Right ventricle myocardium inferior (tissue), 1 donor: Measurements from ENCODE around the gene GID8. TPM values are rescaled to one million over a fixed set of nuclear protein-coding genes. Genes with fewer than 3 reads are reported as not detected.

Experiments
- ATAC-seq: fragments of 200-7000 bp; cut with Tn5 transposase; one replicate; pipeline ENCODE4 v1.9.1; 2020; ENCODE audit warnings: mild to moderate bottlenecking, moderate library complexity
- DNase-seq: peaks from one replicate; pipeline ENCODE4 v3.0.0; 2021; ENCODE audit errors: missing footprints
- intact Hi-C: fragments of 100-400 bp; cut with DNase I; formaldehyde crosslinking; loops from one replicate; pipeline ENCODE4 v1.11.0; 2022
- total RNA-seq: library from RNA; stranded (reverse); fragmentation: NEBNext Ultra II Directional; extraction: Animal tissue kit (Norgen Biotek cat#: 25700); gene quantifications from one replicate; pipeline ENCODE4 v1.2.1, GENCODE V29; 2021
- donor health status: DM: no; HTN: yes; CAD: no; lungs with severe emphysema.

GID8 gene
- total RNA-seq, 1 donor from 2014 or later, result 16.1 TPM

DNA sequence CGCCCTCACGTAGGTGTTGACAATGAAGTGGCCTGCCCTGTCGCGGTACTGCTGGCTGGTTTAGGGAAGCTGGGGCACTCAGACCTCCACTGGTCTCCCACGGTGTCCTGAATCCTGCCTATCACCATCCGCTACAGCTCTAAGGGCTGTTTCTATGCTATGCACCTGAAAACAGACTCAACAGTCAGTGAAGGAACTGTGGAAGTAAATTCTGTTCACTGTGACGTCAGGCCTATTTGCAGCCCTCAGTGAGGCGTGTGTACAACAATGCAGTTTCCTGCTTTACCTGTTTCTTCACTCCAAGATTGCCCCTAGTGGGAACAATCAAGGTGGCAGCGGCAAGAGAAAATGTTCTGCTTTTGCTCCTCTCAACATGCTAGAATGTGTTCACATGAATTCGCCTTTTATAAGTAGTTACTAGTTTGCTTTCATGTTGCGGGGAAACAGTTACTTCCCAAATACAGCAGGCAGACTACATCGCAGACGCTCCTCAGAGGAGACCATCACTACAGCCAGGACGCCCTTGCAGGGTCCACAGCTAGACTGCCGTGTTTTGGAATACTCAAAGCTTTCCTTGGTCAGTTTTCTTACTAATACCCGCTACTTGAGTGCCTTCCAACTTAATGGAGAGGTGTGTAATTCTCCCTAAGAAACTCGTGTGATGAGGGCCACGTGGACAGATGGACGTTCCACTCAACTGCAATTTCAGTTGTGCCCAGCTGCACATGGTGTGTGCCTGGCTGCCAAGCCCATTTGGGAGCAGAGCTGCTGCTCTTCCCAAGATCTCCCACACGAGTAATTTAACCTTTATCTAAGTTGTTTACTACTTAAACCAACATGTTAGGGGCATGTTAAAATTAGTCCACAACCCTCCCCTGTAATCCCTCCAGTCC, 37.0 kb upstream of the GID8 start:
- peak; percentile 4 for ATAC-seq
- intact Hi-C loops, result loop anchor here (2.0 to 5.0 kb wide), 2 partner anchors 36 to 108 kb away; partner anchors contain the start of gene GID8
- no peak for DNase-seq

DNA sequence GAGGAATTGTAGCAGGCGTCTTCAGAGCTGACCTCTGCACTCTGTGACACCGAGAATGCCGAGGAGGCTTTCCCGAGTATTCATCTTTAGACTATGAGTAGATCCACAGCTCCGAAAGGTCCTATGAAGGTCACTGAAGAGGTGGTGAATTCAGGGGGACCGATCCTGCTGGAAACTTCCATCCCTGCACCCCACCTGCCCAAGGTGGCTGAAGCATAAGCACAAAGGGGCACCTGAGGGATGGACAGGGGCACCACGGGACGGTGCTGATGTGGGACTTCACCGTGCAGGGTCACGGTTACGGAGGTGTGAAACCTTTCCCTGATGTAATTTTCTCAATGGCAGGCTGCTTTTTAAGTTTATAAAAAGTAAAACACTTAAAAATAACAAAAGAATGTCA, 36.1 kb upstream of the GID8 start:
- intact Hi-C loops, result loop anchor here (2.0 to 5.0 kb wide), 2 partner anchors 35 to 107 kb away; partner anchors contain the start of gene GID8
- ATAC-seq (no peak), DNase-seq (no peak)

DNA sequence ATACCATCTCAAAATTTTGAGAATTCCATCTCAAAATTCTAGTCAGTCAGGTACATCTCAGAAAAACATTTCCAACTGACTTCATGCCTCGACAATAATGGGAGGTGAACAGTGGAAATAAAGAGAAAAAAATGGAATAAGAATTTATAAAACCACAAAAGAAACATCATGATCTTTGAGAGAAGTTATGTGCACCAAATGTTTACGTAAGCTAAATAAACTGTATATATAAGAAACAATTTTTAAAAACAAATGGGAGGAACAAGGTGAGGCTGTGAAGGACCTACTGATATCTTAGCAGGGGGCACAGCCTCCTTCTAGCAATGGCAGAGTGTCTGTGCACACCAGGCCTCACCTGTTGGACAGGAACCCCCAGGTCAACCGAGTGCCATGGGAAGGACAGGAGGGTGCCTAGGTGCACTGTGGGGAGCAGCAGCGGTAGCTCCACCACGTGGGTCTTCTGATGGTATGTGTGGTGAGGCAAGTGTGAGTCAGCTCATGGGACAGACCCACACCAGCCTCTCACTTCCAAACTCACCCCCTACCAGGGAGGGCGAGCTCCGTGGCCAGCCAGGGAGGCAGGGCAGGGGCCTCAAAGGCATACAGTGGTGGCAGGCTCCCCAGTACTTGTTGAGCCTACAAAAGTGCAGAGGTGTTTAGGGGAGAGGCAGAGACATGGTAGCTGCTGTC, 34.9 kb upstream of the GID8 start:
- no peak for ATAC-seq
- intact Hi-C loops, result loop anchor here (5.0 kb wide), 1 partner anchor 34 kb away; the partner anchor contains the start of gene GID8
- DNase-seq, result no peak

DNA sequence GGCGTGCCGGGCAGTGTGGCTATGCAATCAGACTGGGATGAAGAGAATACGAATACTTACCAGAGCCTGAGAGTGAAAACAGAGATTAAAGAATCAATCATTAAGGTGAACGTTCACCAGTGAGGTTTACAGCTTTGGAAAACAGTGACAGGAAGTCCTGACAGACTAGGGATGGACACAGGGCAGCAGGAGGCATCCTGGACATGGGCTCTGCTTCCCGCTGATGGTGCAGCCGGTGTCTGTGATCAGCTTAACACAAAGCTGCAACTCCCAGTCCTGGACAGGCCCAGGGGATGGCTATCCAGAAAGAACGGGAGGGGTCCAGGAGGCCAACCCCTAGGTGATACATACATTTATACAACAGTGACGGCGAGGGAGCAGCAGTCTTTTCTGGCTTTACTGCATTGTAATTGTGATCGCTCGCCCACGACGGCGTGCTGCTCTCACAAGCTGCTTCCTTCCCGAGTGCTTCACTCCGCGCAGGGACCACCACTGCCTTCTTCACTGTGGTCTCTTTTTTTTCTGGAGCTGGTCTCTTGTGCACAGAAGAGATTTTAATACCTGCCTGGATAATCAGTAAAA, 32.3 kb upstream of the GID8 start:
- intact Hi-C loops, result no loop called here
- no peak for ATAC-seq
- no peak for DNase-seq

DNA sequence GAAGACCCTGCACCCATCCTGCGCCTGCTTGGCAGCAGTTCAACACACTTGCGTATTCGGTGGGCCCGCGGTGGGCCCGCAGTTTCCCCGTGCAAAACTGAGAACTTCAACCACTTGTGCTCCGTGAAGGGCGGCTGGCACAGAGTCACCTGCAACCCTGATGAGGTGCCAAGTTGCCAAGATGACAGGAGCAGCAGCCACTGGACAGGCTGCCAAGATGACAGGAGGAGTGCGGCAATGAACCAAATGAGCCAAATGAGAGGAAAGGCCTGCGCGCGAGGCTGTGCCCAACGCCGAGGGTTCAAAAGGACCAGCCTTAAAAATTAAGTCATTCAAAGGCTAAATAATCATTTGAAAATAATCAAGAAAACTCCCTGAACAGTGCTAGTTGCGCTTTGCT, 31.7 kb upstream of the GID8 start:
- intact Hi-C loops, result no loop called here
- DNase-seq (no peak), ATAC-seq (peak; percentile 65)

DNA sequence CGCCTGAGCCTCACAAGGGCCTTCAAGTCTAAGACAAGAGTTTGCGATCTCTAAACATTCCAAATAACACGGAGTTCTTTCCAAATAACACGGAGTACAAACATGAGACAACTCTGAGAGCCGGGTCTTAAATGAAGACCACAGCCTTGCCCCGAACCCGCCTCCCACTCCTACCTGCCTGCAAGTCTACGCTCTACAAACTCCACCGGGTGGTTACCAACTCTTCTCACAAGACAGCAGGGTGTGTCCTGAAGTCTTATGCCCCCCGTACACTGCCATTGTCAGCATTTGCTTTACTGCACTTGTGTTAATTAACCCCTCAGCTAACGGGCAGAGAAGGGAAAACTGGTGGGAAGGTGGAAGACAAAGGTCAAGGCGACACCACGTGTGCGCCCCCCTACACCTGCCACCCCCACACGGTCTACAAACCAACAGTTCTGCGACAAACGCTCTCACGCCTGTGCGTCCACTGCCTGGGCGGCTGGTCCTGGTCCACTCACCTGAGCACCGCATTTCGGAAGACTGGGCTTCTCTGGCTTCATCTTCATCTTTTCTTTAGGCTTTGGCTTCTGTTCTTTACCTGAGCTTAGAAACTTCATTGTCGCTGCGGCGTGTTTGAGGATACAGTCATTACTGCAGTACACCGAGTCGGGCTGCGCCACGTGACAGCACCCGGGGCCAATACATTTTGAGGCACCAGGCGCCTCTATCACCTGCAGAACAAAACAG, 31.1 kb upstream of the GID8 start:
- intact Hi-C loops, result no loop called here
- DNase-seq (no peak), ATAC-seq (no peak)

DNA sequence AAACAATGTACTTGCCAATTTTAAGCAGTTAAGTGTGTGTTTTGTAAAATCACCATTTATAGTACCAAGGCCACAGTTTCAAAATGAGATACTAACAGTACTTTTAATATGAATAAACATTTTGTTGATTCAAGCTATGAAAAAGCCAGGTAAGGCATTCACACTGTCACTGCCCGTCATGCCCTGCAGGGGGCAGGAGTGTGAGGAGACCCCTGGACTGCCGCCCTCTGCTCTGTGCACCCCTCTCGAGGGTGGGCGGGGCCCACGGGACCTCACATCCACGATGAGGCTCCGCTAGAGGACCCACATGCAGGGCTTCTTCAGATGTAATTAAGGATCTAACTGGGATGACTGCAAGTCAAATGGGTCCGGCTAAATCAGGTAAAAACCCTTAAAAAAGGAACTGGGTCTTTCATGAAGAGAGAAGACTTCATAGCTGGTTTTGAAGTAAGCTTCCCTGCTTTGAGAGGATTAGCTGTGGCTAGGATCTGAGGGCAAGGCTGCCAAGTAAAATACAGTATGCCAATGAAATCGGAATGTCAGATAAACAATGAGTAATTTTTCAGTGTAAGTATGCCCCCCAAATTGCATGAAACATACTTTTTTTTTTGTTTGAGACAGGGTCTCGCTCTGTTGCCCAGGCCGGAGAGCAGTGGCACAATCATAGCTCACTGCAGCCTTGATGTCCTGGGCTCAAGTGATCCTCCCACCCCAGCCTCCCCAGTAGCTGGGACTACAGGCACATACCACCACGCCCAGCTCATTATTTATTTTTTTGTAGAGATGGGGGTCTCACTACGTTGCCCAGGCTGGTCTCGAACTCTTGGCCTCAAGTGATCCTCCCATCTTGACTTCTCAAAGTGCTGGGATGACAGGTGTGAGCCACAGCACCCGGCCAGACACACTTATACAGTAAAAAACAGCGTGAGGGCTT, 30.3 kb upstream of the GID8 start:
- intact Hi-C loops, result no loop called here
- no peak for ATAC-seq
- DNase-seq, result no peak

DNA sequence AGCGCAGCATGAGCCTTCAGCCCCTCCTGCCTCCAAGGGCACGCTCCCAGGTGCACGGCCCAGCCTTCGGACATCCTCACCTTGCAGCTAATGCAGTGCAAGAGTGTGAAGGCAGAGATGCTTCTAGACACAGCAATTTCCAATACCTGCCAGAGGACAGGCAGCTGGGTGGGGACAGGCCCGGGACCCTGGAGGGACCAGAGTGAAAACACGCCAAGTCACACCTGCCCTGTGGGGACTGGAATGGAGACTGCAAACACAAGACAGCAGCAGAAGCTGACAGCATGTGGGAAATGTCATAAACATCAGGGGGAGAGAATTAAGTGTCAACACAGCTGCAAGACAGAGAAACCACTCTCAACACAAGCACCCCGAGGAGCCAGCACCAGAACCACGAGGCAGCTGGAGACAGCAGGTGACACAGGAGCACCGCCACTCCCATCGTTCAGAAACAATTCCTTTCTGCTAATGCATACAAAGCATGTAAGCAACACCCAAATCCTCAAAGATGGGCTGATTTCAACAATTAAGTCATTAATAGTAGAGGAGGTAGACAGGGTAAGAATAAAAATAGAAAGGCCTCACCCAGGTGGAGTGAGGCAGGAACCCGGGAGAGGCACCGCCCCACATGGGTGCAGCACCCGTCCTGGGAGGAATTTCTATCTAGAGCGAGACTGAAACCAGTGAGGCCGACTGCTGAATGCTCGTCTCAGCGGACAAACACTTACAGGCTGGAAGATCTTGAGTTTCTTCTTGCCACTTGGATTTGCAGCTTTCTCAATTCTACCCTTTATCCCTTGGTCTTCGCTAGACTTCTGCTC, 28.8 kb upstream of the GID8 start:
- DNase-seq (no peak), ATAC-seq (no peak)
- intact Hi-C loops, result no loop called here

DNA sequence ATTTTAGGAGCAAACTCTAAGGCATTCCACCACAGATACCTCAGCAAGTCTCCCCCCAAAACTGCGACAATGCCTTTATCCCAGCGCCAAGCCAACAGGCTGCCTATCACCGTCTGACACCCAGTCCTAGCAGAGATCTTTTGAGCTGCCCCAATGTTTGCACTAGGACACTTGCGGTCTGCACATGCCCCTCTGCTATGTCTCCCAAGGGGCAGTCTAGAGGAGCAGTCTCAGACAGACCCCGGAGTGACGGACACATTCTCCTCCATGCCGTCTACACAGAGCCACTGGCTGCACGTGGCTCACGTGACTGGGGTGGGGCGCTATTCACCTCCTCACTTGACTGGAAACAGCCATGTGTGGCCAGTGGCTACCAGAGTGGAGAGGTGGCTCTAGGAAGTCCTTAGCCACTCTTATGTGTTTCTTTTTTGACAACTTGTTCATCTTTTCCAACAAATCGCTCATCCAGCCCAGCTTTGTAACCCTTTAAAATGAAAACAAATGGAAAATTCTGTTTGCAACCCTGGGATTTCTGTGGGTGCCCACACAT, 27.7 kb upstream of the GID8 start:
- DNase-seq (no peak), ATAC-seq (no peak)
- intact Hi-C loops, result no loop called here

DNA sequence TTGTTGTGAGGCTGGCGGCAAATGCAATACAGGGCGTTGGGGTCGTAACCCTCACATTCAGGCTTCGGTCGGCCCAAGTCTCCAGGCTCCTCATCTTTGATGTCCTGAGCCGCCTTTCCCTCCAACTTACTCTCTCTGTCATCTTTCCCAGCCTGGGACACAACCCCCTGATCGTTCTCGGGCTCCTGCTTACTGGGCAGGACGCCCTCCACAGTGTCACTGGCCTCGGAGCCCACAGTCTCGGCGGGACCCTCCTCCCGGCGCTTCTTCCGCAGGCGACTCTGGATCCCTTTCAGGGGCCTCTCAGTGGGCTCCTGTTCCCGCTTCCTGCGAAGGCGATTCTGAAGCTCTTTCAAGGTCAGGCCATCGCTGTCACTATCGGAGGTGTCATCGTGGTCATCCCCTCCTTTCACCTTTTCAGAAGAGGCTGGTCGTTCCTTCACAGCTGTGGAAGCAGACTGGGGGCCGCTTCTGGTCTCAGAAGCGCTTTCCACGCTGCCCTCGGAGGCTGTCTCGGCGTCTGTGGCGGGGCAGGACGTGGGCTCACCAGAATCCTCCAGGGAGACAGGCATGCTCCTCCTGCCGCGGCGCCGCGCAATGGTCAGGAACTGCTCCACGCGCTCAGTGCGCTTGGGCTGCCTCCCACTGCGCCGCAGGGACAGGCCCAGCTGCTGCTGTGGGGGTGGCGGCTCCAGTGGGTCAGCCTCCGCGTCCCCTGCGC, 27.0 kb upstream of the GID8 start:
- ATAC-seq (no peak), DNase-seq (no peak)
- intact Hi-C loops, result no loop called here

DNA sequence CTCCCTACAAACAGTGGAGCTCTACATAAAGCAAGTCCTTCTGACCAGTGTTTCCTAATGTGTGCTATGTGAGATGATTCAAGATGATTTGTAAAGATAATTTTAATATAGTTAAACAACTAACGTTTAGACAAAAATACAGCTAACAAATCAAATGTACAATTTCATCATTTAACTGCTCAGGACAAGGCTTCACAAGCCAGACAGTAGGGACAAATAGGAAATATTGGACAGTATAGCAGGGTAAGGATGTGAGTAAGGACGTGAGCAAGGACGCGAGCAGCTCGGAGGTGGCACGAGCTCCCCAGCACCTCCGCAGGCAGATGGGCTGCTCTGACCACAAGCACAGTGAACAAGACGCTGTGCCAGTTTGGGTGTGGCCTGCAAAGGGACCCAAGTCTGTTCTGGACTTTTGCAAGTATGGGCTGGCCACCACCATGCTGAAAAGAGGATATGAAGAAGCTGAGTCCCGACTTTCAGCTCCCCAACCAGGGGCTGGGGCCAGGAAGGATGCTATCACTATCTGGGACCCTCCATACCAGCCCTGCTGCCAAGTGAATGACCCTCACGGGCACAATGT, 26.2 kb upstream of the GID8 start:
- ATAC-seq (no peak), DNase-seq (no peak)
- intact Hi-C loops, result no loop called here

DNA sequence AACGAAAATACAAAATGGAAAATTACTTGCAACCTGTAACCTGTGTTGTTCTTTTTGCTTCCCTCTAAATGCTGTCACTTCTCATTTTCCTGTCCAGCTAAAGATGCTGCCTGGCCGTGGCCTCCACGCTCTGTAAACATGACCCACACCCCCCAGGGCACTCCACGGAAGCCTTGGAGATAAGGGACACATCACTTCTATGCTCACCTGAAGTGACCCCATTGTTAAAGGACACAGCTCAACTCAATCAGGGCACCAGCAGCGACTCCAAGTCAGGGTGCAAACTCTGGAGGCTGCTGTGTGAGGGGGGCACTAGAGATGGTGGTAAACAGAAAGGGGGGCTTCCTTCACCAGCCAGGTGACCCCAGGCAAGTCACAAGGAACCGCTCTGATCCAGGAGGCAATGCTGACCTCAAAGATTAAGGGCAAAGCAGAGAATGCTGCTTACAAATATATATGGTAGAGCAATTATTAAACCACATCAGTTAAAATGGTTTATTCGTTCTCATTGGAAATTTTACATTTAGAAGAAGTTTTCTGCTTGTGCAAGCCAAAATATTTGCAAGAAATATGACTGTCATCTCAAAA, 24.8 kb upstream of the GID8 start:
- ATAC-seq (no peak), DNase-seq (no peak)
- intact Hi-C loops, result no loop called here

DNA sequence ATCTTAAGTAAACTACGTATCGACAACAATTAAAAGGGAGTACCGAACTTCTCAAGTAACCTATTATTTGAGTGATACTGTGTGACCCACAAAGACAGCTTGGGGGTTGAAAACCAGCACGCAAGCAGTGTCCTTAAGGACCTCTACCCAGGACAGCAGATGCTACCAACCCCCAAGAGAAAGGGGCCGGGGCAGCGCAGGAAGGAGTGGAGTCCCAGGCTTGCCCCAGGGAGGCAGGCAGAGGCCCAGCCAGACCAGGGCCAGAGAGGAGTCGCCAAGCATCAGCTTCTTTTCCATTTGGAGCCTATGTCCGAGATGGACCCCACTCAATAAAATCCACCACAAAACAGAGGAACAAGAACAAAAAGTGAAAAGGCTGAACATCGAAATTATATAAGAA, 23.5 kb upstream of the GID8 start:
- ATAC-seq (no peak), DNase-seq (no peak)
- intact Hi-C loops, result no loop called here

DNA sequence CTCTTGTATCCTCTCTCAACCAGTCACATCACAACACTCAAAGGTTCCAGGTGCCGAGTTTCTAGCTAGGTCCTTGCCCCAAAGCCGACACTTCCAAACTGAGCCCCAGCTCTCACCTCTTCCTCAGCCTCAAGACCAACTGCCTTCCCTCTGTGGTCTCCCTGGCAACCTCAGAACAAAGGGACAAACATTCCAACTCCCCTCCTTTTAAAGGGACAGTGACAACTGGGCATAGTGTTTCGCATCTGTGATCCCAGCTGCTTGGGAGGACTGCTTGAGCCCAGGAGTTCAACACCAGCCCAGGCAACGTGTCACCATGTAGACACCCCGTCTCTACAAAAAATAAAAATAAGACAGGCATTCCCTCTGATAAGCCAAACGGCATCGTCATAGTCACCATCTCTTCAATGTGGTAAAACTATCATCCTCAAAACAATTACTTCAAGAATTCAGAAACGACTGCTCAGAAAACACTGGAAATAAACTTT, 22.9 kb upstream of the GID8 start:
- ATAC-seq, result peak; percentile 54
- DNase-seq, result no peak
- intact Hi-C loops, result no loop called here

DNA sequence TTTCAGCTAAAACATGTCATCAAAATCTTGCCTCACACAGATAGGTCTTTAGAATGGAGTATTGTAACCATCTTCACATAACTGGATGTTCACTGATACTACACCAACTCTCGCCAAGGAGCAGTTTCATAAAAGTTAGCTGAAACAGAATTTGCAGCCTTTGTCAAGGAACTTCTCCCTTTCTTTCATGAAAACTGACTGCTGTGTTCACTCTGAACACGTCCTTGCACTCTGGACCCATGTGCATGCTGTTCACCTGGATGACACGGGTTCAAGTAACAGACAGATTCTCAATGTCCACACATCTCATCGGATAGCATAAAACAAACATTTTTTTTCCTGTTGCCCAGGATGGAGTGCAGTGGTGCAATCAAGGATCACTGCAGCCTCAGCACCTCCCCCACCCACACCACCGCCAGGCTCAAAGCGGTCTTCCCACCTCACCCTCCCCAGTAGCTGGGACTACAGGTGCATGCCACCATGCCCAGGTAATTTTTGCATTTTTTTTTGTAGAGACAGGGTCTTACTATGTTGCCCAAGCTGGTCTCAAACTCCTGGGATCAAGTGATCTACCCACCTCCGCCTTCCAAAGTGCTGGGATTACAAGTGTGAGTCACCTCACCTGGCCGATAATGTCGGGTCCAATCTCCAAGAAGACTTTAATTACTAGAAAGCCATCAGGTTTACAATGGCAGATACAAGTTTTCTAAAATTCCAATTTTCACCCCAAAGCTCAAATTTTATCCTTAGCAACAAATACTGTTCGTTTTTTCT, 21.1 kb upstream of the GID8 start:
- intact Hi-C loops, result no loop called here
- no peak for DNase-seq
- no peak for ATAC-seq
